ENCODE measurements around the gene CFAP141. TPM values are rescaled to one million over a fixed set of nuclear protein-coding genes. Genes with fewer than 3 reads are reported as not detected.

Gene CFAP141
- total RNA-seq, 1 experiment from 2014 or later: not detected

- Mint-ChIP-seq H3K27me3 (ENCODE audit: low read depth) (no peaks in the 10 kb centered on the region), H3K36me3 (peaks cover 9% of the 10 kb centered on the region), H3K9me3 (no peaks in the 10 kb centered on the region), H3K4me1 (peaks cover 63% of the 10 kb centered on the region), H3K4me3 (peak overlapping the region; percentile 100), H3K27ac (peak overlapping the region; percentile 100)
- peak; percentile 94 for ATAC-seq
- POLR2A ChIA-PET: interaction anchor here (1.4 kb wide), 1 partner anchor 37 kb away, joined by 8 read pairs; the partner anchor contains the start of gene UBAP2L
- DNase-seq (ENCODE audit: low spot score): peak; percentile 99
- CTCF ChIA-PET: interaction anchor here (0.6 kb wide), 1 partner anchor 153 kb away, joined by 3 read pairs; no protein-coding TSS in a partner anchor
- TF ChIP-seq ZNF425 (CRISPR knock-in tag; conservative IDR thresholded peaks at IDR 0.05) (no peak), SOX15 (CRISPR knock-in tag; IDR thresholded peaks at IDR 0.05) (no peak), PRDM15 (CRISPR knock-in tag; IDR thresholded peaks at IDR 0.05) (peak; percentile 98), GRHL2 (CRISPR knock-in tag; IDR thresholded peaks at IDR 0.05; ENCODE audit: insufficient replicate concordance, severe bottlenecking) (no peak), NFYB (CRISPR knock-in tag; conservative IDR thresholded peaks at IDR 0.05; ENCODE audit: low read depth) (peak; percentile 59), ZBTB43 (CRISPR knock-in tag; IDR thresholded peaks at IDR 0.05) (peak; percentile 90; the same call in 1 of the 2 replicates), AFF4 (CRISPR knock-in tag; IDR thresholded peaks at IDR 0.05; ENCODE audit: borderline replicate concordance) (no peak; the same call in 1 of the 2 replicates), CBFB (CRISPR knock-in tag; IDR thresholded peaks at IDR 0.05; ENCODE audit: low read depth) (no peak), ZNF317 (CRISPR knock-in tag; IDR thresholded peaks at IDR 0.05; ENCODE audit: borderline replicate concordance, low read depth) (no peak), IRF1 (CRISPR knock-in tag; IDR thresholded peaks at IDR 0.05) (no peak), FOXK1 (CRISPR knock-in tag; IDR thresholded peaks at IDR 0.05) (peak; percentile 93), ZNF232 (CRISPR knock-in tag; IDR thresholded peaks at IDR 0.05) (no peak), ESRRA (CRISPR knock-in tag; IDR thresholded peaks at IDR 0.05; ENCODE audit: borderline replicate concordance) (0 out of 2 replicates have a peak, but pooled peaks have one; percentile 26), ZSCAN18 (CRISPR knock-in tag; IDR thresholded peaks at IDR 0.05) (no peak), HMGXB4 (CRISPR knock-in tag; IDR thresholded peaks at IDR 0.05) (peak; percentile 53; the same call in 1 of the 2 replicates), ATF6 (CRISPR knock-in tag; IDR thresholded peaks at IDR 0.05) (no peak)
Measured at GRCh38 chr1:154183046-154183915, 22.9 kb downstream of the CFAP141 start.

Measured in WTC11 (cell line).